H9 (cell line): ENCODE measurements around the gene PRODH. TPM values are rescaled to one million over a fixed set of nuclear protein-coding genes. Genes with fewer than 3 reads are reported as not detected.

Experiments
- DNase-seq: peaks from one replicate; pipeline ENCODE4 v3.0.0-alpha.2; 2017
- H2AFZ ChIP-seq: one replicate; pipeline ENCODE4 v1.6.1; 2013; ENCODE audit warnings: mild to moderate bottlenecking, low read length, control low read depth, moderate library complexity
- H2AK5ac ChIP-seq: 2 replicates; pipeline ENCODE4 v1.6.1; 2013; ENCODE audit warnings: low read length, control low read depth, mixed read lengths; ENCODE audit not compliant: insufficient read length
- H2BK120ac ChIP-seq: one replicate; pipeline ENCODE4 v1.6.1; 2013; ENCODE audit warnings: low read depth, mild to moderate bottlenecking, low read length, control low read depth, inconsistent platforms; ENCODE audit not compliant: poor library complexity, severe bottlenecking
- H2BK12ac ChIP-seq: 2 replicates; pipeline ENCODE4 v1.6.1; 2013; ENCODE audit warnings: low read length, control low read depth, mixed read lengths, low read depth; ENCODE audit not compliant: insufficient read length
- H2BK15ac ChIP-seq: 2 replicates; pipeline ENCODE4 v1.6.1; 2013; ENCODE audit warnings: low read depth, low read length, control low read depth
- H2BK20ac ChIP-seq: one replicate; pipeline ENCODE4 v1.6.1; 2013; ENCODE audit warnings: low read depth, mild to moderate bottlenecking, low read length, control low read depth, inconsistent platforms; ENCODE audit not compliant: poor library complexity, severe bottlenecking
- H2BK5ac ChIP-seq: 2 replicates; pipeline ENCODE4 v1.6.1; 2013; ENCODE audit warnings: low read length, control low read depth, mixed read lengths; ENCODE audit not compliant: insufficient read length
- H3K14ac ChIP-seq: 2 replicates; pipeline ENCODE4 v1.6.1; 2013; ENCODE audit warnings: low read length, control low read depth; ENCODE audit not compliant: insufficient read depth
- H3K18ac ChIP-seq: 2 replicates; pipeline ENCODE4 v1.6.1; 2013; ENCODE audit warnings: low read depth, mild to moderate bottlenecking, mixed read lengths, low read length, control low read depth; ENCODE audit not compliant: insufficient read length
- H3K23ac ChIP-seq: 2 replicates; pipeline ENCODE4 v1.6.1; 2013; ENCODE audit warnings: low read length, control low read depth, mixed read lengths, low read depth; ENCODE audit not compliant: insufficient read length
- H3K23me2 ChIP-seq: 2 replicates; pipeline ENCODE4 v1.6.1; 2013; ENCODE audit warnings: low read depth, mild to moderate bottlenecking, mixed read lengths, low read length, control low read depth; ENCODE audit not compliant: insufficient read length, poor library complexity, severe bottlenecking
- H3K27ac ChIP-seq: 2 replicates; pipeline ENCODE4 v1.5.1; 2013; ENCODE audit warnings: low read length, control low read depth, mixed read lengths, low read depth; ENCODE audit not compliant: insufficient read length
- H3K27me3 ChIP-seq: 2 replicates; pipeline ENCODE4 v1.6.1; 2013; ENCODE audit warnings: low read length, control low read depth, inconsistent platforms; ENCODE audit not compliant: insufficient read depth
- H3K4ac ChIP-seq: 2 replicates; pipeline ENCODE4 v1.6.1; 2013; ENCODE audit warnings: low read depth, mild to moderate bottlenecking, control low read depth, inconsistent platforms, low read length, moderate library complexity
- H3K4me1 ChIP-seq: 2 replicates; pipeline ENCODE4 v1.6.1; 2013; ENCODE audit warnings: low read length, control low read depth, inconsistent platforms; ENCODE audit not compliant: insufficient read depth
- H3K4me2 ChIP-seq: 2 replicates; pipeline ENCODE4 v1.6.1; 2013; ENCODE audit warnings: low read length, control low read depth, mixed read lengths; ENCODE audit not compliant: insufficient read length, insufficient read depth
- H3K56ac ChIP-seq: 2 replicates; pipeline ENCODE4 v1.6.1; 2013; ENCODE audit warnings: low read depth, mild to moderate bottlenecking, mixed read lengths, low read length, control low read depth; ENCODE audit not compliant: insufficient read length
- H3K79me1 ChIP-seq: 2 replicates; pipeline ENCODE4 v1.6.1; 2013; ENCODE audit warnings: low read depth, mild to moderate bottlenecking, moderate library complexity, low read length, control low read depth, inconsistent platforms; ENCODE audit not compliant: insufficient read depth, poor library complexity, severe bottlenecking
- H3K79me2 ChIP-seq: 2 replicates; pipeline ENCODE4 v1.6.1; 2013; ENCODE audit warnings: low read length, control low read depth, inconsistent platforms; ENCODE audit not compliant: insufficient read depth
- H3K9ac ChIP-seq: 2 replicates; pipeline ENCODE4 v1.6.1; 2013; ENCODE audit warnings: low read length, control low read depth, mixed read lengths; ENCODE audit not compliant: insufficient read length; ENCODE audit errors: extremely low read depth
- H3K9me3 ChIP-seq: one replicate; pipeline ENCODE4 v1.6.1; 2013; ENCODE audit warnings: low read depth, low read length, inconsistent platforms; ENCODE audit not compliant: control insufficient read depth
- H3T11ph ChIP-seq: one replicate; pipeline ENCODE4 v1.6.1; 2013; ENCODE audit warnings: mild to moderate bottlenecking, low read length, control low read depth, inconsistent platforms
- H4K20me1 ChIP-seq: one replicate; pipeline ENCODE4 v1.6.1; 2013; ENCODE audit not compliant: control insufficient read depth, insufficient read length, insufficient read depth
- H4K5ac ChIP-seq: 2 replicates; pipeline ENCODE4 v1.6.1; 2013; ENCODE audit warnings: low read depth, mild to moderate bottlenecking, mixed read lengths, low read length, control low read depth; ENCODE audit not compliant: insufficient read length
- H4K8ac ChIP-seq: replicated peaks from 2 replicates; pipeline ENCODE4 v1.6.1; 2013; ENCODE audit warnings: low read length, control low read depth, mixed read lengths, low read depth; ENCODE audit not compliant: insufficient read length
- H4K91ac ChIP-seq: 2 replicates; pipeline ENCODE4 v1.6.1; 2013; ENCODE audit warnings: low read depth, mild to moderate bottlenecking, moderate library complexity, mixed read lengths, low read length, control low read depth; ENCODE audit not compliant: insufficient read length
- H3K27ac Mint-ChIP-seq, 3 experiments: 2 replicates in 2 of 3; 3 replicates in 1 of 3; pipeline ENCODE4 v1.8.0; 2020 to 2021; ENCODE audit warnings: mixed read lengths in 3 of 3, mild to moderate bottlenecking in 1 of 3, moderate library complexity in 1 of 3
- H3K27me3 Mint-ChIP-seq: 2 replicates; pipeline ENCODE4 v1.8.0; 2021; ENCODE audit warnings: low read depth, mild to moderate bottlenecking, moderate library complexity, mixed read lengths
- H3K36me3 Mint-ChIP-seq, 3 experiments: 2 replicates in 2 of 3; 3 replicates in 1 of 3; pipeline ENCODE4 v1.8.0; 2020 to 2021; ENCODE audit warnings: low read depth in 3 of 3, mixed read lengths in 3 of 3; ENCODE audit not compliant: insufficient read depth in 1 of 3
- H3K4me1 Mint-ChIP-seq, 2 experiments: 2 replicates each; pipeline ENCODE4 v1.8.0; 2020; ENCODE audit warnings: mixed read lengths in 2 of 2
- H3K4me3 Mint-ChIP-seq, 2 experiments: 2 replicates in 1 of 2; 3 replicates in 1 of 2; pipeline ENCODE4 v1.8.0; 2020 to 2021; ENCODE audit warnings: mild to moderate bottlenecking in 2 of 2, mixed read lengths in 2 of 2, moderate library complexity in 1 of 2
- H3K9me3 Mint-ChIP-seq, 2 experiments: 2 replicates in 1 of 2; 3 replicates in 1 of 2; pipeline ENCODE4 v1.8.0; 2020; ENCODE audit warnings: mild to moderate bottlenecking in 2 of 2, mixed read lengths in 2 of 2, moderate library complexity in 1 of 2
- total RNA-seq: library from RNA; stranded (reverse); gene quantifications from 2 replicates; pipeline ENCODE4 v1.2.1, GENCODE V29; 2021
- TF ChIP-seq, protein P1 (sequence below): fragments of 200-600 bp; sonication (generic); conservative IDR thresholded peaks from 3 replicates; pipeline ENCODE4 v1.8.0; 2021; ENCODE audit warnings: antibody characterized with exemption, mild to moderate bottlenecking

The PRODH gene
- total RNA-seq, 1 experiment from 2014 or later, result 51.2 TPM

- Histone ChIP-seq H4K8ac (no peak overlapping the region), H3K23ac (no peak overlapping the region), H4K5ac (no peak overlapping the region), H3K27me3 (no peaks in the 10 kb centered on the region), H3K9ac (no peak overlapping the region), H3K14ac (no peak overlapping the region), H3T11ph (no peak overlapping the region), H2BK15ac (no peak overlapping the region), H2BK120ac (no peak overlapping the region), H3K79me2 (no peaks in the 10 kb centered on the region), H3K23me2 (no peaks in the 10 kb centered on the region), H3K4ac (no peak overlapping the region), H2AFZ (no peak overlapping the region), H2AK5ac (no peak overlapping the region), H2BK5ac (no peak overlapping the region), H3K4me2 (no peak overlapping the region), H4K20me1 (no peaks in the 10 kb centered on the region), H3K27ac (no peak overlapping the region), H2BK20ac (no peak overlapping the region), H3K56ac (no peak overlapping the region), H3K79me1 (no peaks in the 10 kb centered on the region), H2BK12ac (no peak overlapping the region), H3K9me3 (peaks cover 14% of the 10 kb centered on the region), H3K18ac (no peak overlapping the region), H3K4me1 (no peaks in the 10 kb centered on the region), H4K91ac (no peak overlapping the region)
- TF ChIP-seq, protein P1, sequence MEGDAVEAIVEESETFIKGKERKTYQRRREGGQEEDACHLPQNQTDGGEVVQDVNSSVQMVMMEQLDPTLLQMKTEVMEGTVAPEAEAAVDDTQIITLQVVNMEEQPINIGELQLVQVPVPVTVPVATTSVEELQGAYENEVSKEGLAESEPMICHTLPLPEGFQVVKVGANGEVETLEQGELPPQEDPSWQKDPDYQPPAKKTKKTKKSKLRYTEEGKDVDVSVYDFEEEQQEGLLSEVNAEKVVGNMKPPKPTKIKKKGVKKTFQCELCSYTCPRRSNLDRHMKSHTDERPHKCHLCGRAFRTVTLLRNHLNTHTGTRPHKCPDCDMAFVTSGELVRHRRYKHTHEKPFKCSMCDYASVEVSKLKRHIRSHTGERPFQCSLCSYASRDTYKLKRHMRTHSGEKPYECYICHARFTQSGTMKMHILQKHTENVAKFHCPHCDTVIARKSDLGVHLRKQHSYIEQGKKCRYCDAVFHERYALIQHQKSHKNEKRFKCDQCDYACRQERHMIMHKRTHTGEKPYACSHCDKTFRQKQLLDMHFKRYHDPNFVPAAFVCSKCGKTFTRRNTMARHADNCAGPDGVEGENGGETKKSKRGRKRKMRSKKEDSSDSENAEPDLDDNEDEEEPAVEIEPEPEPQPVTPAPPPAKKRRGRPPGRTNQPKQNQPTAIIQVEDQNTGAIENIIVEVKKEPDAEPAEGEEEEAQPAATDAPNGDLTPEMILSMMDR, result no peak
- Mint-ChIP-seq H3K9me3 (peaks cover 19 to 20% of the 10 kb centered on the region in 2 experiments), H3K4me1 (no peaks in the 10 kb centered on the region), H3K27ac (no peak overlapping the region), H3K4me3 (no peak overlapping the region), H3K36me3 (peaks cover 0 to 35% (median 29%) of the 10 kb centered on the region in 3 experiments; a peak in 6 of 7 replicates), H3K27me3 (no peaks in the 10 kb centered on the region)
- DNase-seq, result no peak
Observed at GRCh38 chr22:18980829-18981228, 44.7 kb upstream of the PRODH start.
